Measurements from ENCODE around the gene CFHR3. TPM values are rescaled to one million over a fixed set of nuclear protein-coding genes. Genes with fewer than 3 reads are reported as not detected.
"Not testable (repeated sequence)": the region's sequence is repeated elsewhere in the genome, so short reads cannot be mapped to it uniquely, and the experiment has no call there.

The CFHR3 gene
- polyA plus RNA-seq, 1 donor from 2014 or later: not detected

- Histone ChIP-seq H3K36me3 (ENCODE audit: insufficient read depth, low read length) (no peaks in the 10 kb centered on the region), H3K27me3 (ENCODE audit: insufficient read depth, low read depth, low read length) (no peaks in the 10 kb centered on the region), H3K27ac (ENCODE audit: low read length) (no peak overlapping the region), H4K20me1 (ENCODE audit: insufficient read depth) (no peaks in the 10 kb centered on the region), H3K4me3 (ENCODE audit: low read length) (no peak overlapping the region), H2AFZ (ENCODE audit: low read depth, low read length) (no peak overlapping the region), H3K9me3 (ENCODE audit: low read length) (no peaks in the 10 kb centered on the region), H3F3A (ENCODE audit: insufficient read depth, low read length, poor library complexity, severe bottlenecking) (no peaks in the 10 kb centered on the region), H3K9me2 (ENCODE audit: insufficient read depth, low read length) (no peaks in the 10 kb centered on the region), H3K4me2 (ENCODE audit: low read length) (no peak overlapping the region), H3K79me2 (replicated peaks; ENCODE audit: insufficient read depth, low read length) (no peaks in the 10 kb centered on the region), H3K9ac (ENCODE audit: low read length) (no peak overlapping the region)
- TF ChIP-seq RAD21 (conservative IDR thresholded peaks at IDR 0.05): no peak
- no peak for TF ChIP-seq EZH2 (IDR thresholded peaks at IDR 0.05; ENCODE audit: borderline replicate concordance, insufficient read depth, low read length, poor library complexity, severe bottlenecking)
- TF ChIP-seq POLR2AphosphoS5 (IDR thresholded peaks at IDR 0.05): no peak
- no peak for TF ChIP-seq MXI1 (conservative IDR thresholded peaks at IDR 0.05; ENCODE audit: poor library complexity, severe bottlenecking)
- no peak for TF ChIP-seq CTCF (IDR thresholded peaks at IDR 0.05; ENCODE audit: poor library complexity, severe bottlenecking)
- no peak for TF ChIP-seq EP300 (conservative IDR thresholded peaks at IDR 0.05; ENCODE audit: poor library complexity, severe bottlenecking)
- no peak for TF ChIP-seq REST (IDR thresholded peaks at IDR 0.05; ENCODE audit: borderline replicate concordance)
- no peak for TF ChIP-seq TAF1 (IDR thresholded peaks at IDR 0.05; ENCODE audit: low read depth)
- TF ChIP-seq SMC3 (conservative IDR thresholded peaks at IDR 0.05; ENCODE audit: poor library complexity): no peak
Observed at GRCh38 chr1:196777603-196778002, 3.0 kb downstream of the CFHR3 start.

GRCh38 chr1:196779093-196779492, 4.5 kb downstream of the CFHR3 start:
- H3K9ac ChIP-seq (ENCODE audit: low read length): no peak overlapping the region
- TF ChIP-seq MXI1 (conservative IDR thresholded peaks at IDR 0.05; ENCODE audit: poor library complexity, severe bottlenecking) (no peak), TAF1 (IDR thresholded peaks at IDR 0.05; ENCODE audit: low read depth) (no peak), RAD21 (conservative IDR thresholded peaks at IDR 0.05) (no peak), EP300 (conservative IDR thresholded peaks at IDR 0.05; ENCODE audit: poor library complexity, severe bottlenecking) (no peak), SMC3 (conservative IDR thresholded peaks at IDR 0.05; ENCODE audit: poor library complexity) (no peak), POLR2AphosphoS5 (IDR thresholded peaks at IDR 0.05) (no peak), REST (IDR thresholded peaks at IDR 0.05; ENCODE audit: borderline replicate concordance) (no peak), EZH2 (IDR thresholded peaks at IDR 0.05; ENCODE audit: borderline replicate concordance, insufficient read depth, low read length, poor library complexity, severe bottlenecking) (no peak), CTCF (IDR thresholded peaks at IDR 0.05; ENCODE audit: poor library complexity, severe bottlenecking) (no peak)
- H3K4me2 ChIP-seq (ENCODE audit: low read length): no peak overlapping the region
- no peaks in the 10 kb centered on the region for H3K27me3 ChIP-seq (ENCODE audit: insufficient read depth, low read depth, low read length)
- no peak overlapping the region for H2AFZ ChIP-seq (ENCODE audit: low read depth, low read length)
- no peaks in the 10 kb centered on the region for H3F3A ChIP-seq (ENCODE audit: insufficient read depth, low read length, poor library complexity, severe bottlenecking)
- H3K36me3 ChIP-seq (ENCODE audit: insufficient read depth, low read length): no peaks in the 10 kb centered on the region
- no peak overlapping the region for H3K4me3 ChIP-seq (ENCODE audit: low read length)
- H3K9me3 ChIP-seq (ENCODE audit: low read length): no peaks in the 10 kb centered on the region
- no peaks in the 10 kb centered on the region for H3K79me2 ChIP-seq (replicated peaks; ENCODE audit: insufficient read depth, low read length)
- H3K27ac ChIP-seq (ENCODE audit: low read length): no peak overlapping the region
- no peaks in the 10 kb centered on the region for H4K20me1 ChIP-seq (ENCODE audit: insufficient read depth)
- H3K9me2 ChIP-seq (ENCODE audit: insufficient read depth, low read length): no peaks in the 10 kb centered on the region

DNA sequence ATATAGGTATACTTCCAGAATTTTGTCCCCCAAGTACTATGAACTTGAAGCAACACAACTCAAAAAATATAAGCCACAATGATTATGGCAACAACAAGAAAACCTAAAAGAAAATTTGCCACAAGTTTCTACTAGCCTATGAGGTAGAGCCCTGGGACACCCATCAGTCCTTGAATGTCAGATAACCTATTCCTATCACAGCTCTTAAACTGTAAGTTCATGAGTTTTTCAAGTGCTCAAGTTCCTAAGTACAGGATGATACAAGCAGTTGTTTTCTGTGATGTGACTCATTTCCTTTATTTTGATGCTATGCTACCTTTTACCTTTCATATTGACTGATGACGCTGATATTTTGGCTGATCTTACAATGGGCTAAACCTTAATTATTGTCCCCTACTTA, 16.6 kb downstream of the CFHR3 start:
- H3K9me3 ChIP-seq (ENCODE audit: low read length); H3F3A ChIP-seq (ENCODE audit: insufficient read depth, low read length, poor library complexity, severe bottlenecking); H3K4me3 ChIP-seq (ENCODE audit: low read length); H4K20me1 ChIP-seq (ENCODE audit: insufficient read depth); H2AFZ ChIP-seq (ENCODE audit: low read depth, low read length); H3K27ac ChIP-seq (ENCODE audit: low read length); H3K4me2 ChIP-seq (ENCODE audit: low read length); H3K27me3 ChIP-seq (ENCODE audit: insufficient read depth, low read depth, low read length); H3K79me2 ChIP-seq (replicated peaks; ENCODE audit: insufficient read depth, low read length); H3K9me2 ChIP-seq (ENCODE audit: insufficient read depth, low read length); H3K36me3 ChIP-seq (ENCODE audit: insufficient read depth, low read length); H3K9ac ChIP-seq (ENCODE audit: low read length): not testable (repeated sequence)
